Stimulated activated CD4-positive, alpha-beta T cell treated with anti-CD3 and anti-CD28 coated beads, Interleukin-1b, Interleukin-23, amount 100 ng/mL, for 1 hour (primary cell): Measurements from ENCODE around the gene GSTT2B.
A peak's percentile ranks its signal among the peaks of the same experiment; 100 is the strongest.
"Not testable (repeated sequence)": the region's sequence is repeated elsewhere in the genome, so short reads cannot be mapped to it uniquely, and the experiment has no call there.

Experiments used
- DNase-seq, 2 donors: peaks; one replicate each; pipeline ENCODE4 v3.0.0-alpha.2; 2020; ENCODE audit warnings: low read depth in 2 of 2

The GSTT2B gene

DNA sequence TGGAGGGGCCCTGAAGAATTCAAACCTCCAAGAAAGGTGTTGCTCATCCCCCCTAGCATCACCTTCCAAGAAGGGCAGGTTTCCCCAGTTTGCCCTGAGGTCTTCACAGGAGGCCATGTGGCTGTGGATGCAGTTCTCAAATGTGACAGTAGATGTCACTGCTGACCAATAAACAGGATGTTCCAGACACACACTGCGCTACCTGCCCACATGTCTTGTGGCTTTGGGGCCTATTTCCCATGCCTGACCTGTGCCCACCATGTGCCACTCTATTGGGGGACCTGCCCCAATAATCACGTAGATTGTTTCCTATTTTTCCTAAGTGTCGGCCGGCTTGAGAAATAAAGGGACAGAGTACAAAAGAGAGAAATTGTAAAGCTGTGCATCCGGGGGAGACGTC lies 23.4 kb upstream of the GSTT2B start:
- peak; percentile 4 to 37 for DNase-seq

DNA sequence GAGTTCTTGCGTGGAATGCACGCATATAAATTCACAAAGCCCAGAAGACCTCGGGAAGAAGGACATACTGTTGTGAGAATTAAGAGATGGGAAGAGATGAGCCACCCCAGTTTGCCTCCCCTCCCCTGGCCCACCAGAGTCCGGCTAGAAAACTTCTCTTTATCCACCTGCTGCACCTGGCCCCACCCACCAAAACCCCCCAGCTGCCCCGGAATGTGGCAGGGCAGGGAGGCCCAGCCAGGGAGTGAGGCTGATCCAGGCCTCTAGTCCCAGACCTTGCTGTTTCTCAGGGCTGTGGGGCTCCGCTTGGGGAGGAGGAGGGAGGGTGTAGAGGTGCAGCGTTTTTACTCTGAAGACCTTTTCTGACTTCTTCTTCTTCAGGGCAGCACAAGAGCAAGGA lies 19.6 kb upstream of the GSTT2B start:
- not testable (repeated sequence) for DNase-seq

DNA sequence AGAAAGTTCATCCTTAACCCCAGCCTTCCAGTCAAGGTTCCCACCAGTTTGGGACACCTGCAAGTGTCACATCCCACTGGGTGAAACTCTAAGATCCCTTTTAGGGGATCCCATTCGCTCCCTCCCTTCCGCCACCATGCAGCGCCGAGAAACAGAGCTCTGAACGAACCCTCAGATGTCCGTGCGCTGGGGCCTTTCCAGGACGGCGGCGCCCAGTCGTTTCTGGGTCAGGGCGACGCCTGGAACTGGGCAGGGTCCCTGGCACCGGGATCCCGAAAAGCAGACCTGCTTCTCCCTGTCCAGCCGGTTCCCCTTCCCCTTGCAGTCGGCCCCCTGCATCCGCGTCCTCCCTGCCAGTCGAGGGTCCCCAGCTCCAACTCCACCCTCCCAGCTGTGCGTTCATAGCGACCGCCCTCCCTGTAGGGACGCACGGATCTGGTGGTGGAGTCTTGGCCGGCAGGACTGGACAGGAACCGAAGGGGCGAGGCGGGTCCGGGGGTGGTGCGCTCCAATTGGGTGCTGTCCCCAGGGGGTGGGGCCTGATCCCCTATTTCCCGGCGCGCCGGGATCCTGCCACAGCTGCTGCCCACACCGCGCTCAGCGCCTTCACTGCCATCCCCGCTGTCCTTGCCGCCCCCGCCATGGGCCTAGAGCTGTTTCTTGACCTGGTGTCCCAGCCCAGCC lies 18.7 kb upstream of the GSTT2B start, which contains the start of gene GSTT2:
TSS of gene GSTT2 (plus strand) at position 578 of the 684 bp plus-strand sequence.
- not testable (repeated sequence) for DNase-seq

- DNase-seq, result not testable (repeated sequence)
Measured at GRCh38 chr22:23977304-23977703, 16.3 kb upstream of the GSTT2B start.

DNA sequence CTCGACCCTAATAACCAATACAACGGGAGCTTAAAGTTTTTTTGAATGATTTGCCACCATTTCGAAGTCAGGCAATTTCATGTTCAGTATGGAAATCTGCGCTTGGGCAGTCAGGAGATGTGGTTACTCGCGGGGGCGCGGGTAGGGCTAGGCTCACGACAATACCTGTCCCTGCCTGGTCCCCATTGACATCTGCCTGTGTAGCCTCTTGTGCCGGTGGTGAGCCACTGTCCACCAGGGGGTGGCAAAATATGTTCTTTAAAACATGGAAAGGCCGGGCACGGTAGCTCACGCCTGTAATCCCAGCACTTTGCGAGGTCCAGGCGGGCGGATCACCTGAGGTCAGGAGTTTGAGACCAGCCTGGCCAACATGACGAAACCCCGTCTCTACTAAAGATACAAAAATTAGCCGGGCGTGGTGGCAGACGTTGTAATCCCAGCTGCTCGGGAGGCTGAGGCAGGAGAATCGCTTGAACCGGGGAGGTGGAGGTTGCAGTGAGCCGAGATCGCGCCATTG lies 13.9 kb upstream of the GSTT2B start:
- not testable (repeated sequence) for DNase-seq

GRCh38 chr22:23974345-23974744 lies 13.3 kb upstream of the GSTT2B start, which contains the start of gene DDT:
Gene DDT, minus strand, starts transcription at chr22:23974441. Its CDS starts 27 bp downstream, at chr22:23974414.
- DNase-seq, result not testable (repeated sequence)

GRCh38 chr22:23971927-23972326 lies 10.9 kb upstream of the GSTT2B start:
- DNase-seq, result not testable (repeated sequence)

GRCh38 chr22:23970816-23971486 lies 10.0 kb upstream of the GSTT2B start:
- no peak for DNase-seq

DNA sequence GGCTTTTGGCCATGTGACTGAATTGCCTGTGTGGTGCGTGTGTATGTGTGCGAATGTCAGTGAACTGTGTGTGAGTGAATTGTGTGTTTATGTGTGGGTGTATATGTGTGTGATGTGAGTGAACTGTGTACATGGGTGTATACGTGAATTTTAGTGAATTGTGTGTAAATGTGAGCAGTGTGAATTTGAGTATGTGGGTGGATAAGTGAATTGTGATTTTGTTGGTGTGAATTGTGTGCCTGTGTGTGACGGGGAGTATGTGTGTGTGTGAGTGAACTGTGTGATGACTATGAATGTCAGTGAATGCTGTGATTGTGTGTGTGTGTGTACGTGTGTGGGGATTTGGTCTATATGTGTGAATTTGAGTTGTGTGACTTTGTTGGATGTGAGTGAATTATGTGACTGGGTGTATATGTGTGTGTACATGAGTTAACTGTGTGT lies 9.2 kb upstream of the GSTT2B start:
- DNase-seq, result no peak

GRCh38 chr22:23969071-23969470 lies 8.1 kb upstream of the GSTT2B start:
- DNase-seq, result no peak

- DNase-seq, result not testable (repeated sequence)
Measured at GRCh38 chr22:23966568-23966967, 5.6 kb upstream of the GSTT2B start, which contains the start of gene DDTL. Gene DDTL, plus strand, starts transcription at chr22:23966888. Its CDS starts 27 bp downstream, at chr22:23966915.

GRCh38 chr22:23966094-23966493 lies 5.1 kb upstream of the GSTT2B start:
- DNase-seq, result not testable (repeated sequence)

GRCh38 chr22:23956301-23956900 lies 4.6 kb downstream of the GSTT2B start:
- DNase-seq, result peak; percentile 54 to 76

GRCh38 chr22:23955886-23956285 lies 5.1 kb downstream of the GSTT2B start:
- not testable (repeated sequence) for DNase-seq

GRCh38 chr22:23954991-23955305 lies 6.0 kb downstream of the GSTT2B start:
- DNase-seq, result not testable (repeated sequence)

GRCh38 chr22:23954193-23954990 lies 6.6 kb downstream of the GSTT2B start:
- DNase-seq, result not testable (repeated sequence)

DNA sequence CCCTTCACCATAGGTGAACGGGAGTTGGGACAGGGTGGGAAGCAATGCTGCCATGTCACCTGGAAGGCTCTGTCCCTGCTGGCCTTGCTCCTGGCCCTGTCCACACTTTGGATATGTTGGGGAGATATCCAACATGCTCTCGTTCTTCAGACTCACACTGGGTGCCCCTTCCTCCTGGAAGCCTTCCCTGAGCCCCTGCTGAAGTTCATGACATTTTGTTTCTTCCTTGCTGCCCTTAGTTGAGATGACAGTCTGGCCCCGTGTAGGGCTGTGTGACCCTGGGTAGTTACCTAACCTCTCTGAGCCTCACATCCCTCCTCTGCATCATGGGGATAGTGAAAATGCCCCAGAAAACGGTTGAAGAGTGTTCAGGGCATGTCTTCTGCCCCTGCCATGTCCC lies 7.5 kb downstream of the GSTT2B start:
- DNase-seq, result not testable (repeated sequence)

GRCh38 chr22:23952794-23953405 lies 8.1 kb downstream of the GSTT2B start:
- not testable (repeated sequence) for DNase-seq

- DNase-seq, result not testable (repeated sequence)
Measured at GRCh38 chr22:23951383-23951782, 9.6 kb downstream of the GSTT2B start.

GRCh38 chr22:23949764-23950163 lies 11.2 kb downstream of the GSTT2B start:
- DNase-seq, result not testable (repeated sequence)

GRCh38 chr22:23947391-23947790 lies 13.6 kb downstream of the GSTT2B start:
- not testable (repeated sequence) for DNase-seq
